HG03103 (cell line): ENCODE measurements around the gene SUSD1.
"Not testable (repeated sequence)": the region's sequence is repeated elsewhere in the genome, so short reads cannot be mapped to it uniquely, and the experiment has no call there.

ENCODE experiments used
- ATAC-seq: cut with Tn5 transposase; IDR thresholded peaks from one replicate; pipeline ENCODE4 v1.9.1; 2021; ENCODE audit warnings: low read depth; ENCODE audit not compliant: unreplicated experiment

The SUSD1 gene

DNA sequence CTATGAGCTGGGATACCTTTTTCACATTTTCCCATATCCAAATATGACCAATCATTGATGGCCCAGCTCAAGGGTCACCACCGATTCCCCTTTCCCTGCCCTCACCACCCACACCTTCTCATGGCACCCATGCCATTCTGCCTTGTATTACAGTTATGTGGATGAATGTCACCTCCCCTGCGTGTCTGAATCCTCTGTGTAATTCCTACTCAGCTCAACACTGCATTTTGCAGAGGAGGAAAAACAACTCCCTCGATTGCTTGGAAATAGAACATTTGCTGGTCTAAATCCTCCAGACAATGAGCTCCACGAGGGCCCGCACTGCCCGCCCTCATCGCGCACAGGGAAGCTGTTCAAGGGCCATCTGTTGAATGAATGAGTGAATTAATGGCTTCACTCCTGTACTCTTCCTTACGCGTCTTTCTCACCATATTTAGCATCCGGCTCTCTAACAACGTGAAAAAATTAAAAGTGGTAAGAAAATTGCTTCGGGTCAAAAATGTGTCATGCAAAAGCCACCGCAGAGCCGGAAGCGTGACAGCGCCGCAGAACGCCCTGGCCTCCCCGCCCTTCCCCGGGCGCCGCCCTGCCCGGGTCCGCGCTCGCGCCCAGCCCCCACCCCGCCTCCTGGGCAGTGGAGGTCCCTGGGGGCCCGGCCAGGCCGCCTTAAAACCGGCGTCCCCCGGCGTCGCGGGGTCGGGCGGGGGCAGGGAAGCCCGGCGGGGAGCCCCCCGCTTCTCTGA, 704 bp downstream of the SUSD1 start:
- peak; percentile 83 for ATAC-seq

DNA sequence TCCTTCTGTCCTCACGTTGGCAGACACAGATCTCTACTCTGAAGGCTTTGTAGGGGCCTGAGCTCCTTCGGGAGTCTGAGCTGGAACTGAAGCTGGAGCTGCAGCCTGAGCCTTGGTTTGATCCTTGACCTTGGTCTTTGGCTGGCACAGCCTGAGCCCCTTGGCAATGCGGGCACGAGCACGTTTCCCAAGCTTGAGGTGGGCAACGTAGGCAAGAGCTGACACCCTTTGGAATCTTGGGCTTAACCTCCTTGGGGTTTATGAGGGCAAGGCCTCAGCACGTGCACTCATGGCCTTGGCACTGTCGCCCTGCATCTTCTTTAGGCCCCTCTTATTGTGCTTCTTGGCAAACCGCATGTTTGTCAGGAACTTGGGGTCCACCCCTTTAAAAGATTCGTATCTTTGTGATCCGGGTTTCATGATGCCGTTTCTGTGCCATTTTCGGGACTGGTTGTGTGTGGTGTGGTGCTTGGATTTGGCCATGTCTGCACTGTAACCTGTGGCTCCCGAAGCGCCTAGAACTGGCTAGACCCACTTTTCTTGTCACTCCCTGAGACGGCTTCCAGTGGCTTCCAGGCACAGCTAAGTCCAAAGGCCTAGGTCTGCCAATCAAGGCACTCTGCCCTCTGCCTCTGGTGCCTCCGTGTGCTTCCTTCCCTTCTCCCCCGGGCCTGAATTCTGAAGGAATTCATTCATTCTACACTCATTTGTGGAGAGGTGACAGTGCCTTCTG, 1.4 kb downstream of the SUSD1 start:
- no peak for ATAC-seq

DNA sequence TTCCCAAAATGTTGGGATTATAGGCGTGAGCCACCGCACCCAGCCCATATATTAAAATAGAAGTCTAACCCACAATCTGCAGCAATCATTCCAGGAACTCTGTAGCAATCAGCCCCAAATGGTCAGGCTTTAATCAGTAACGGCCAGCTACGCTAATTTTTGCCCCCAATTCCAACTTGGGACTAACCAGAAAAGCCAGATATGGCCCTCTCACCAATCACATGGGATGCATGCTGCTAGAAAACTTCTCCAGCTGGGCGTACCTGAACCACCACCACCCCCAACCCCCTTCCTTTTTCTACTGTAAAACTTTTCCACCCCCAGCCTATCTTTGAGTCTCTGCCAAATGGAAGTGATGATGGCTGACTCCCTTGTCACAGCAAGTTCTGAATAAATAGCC, 4.1 kb downstream of the SUSD1 start:
- ATAC-seq, result no peak

DNA sequence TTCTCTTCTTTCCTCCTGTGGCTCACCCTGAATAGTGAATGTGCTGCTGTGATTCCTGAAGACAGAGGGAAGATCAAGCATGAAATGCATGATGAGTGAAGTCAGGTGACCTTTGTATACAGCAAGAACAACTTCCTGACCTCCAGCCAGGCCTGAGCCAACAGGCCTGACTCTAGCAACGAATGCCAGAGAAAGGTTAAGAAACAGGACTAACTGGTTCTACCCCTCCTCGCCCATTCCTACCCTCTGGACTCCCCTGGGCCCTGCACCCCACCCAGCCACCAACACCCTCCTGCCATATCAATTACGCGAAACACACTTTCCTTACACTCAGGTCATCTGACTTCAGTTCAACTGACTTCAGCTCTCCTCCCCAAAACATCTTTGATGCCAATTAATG, 4.9 kb downstream of the SUSD1 start:
- no peak for ATAC-seq

DNA sequence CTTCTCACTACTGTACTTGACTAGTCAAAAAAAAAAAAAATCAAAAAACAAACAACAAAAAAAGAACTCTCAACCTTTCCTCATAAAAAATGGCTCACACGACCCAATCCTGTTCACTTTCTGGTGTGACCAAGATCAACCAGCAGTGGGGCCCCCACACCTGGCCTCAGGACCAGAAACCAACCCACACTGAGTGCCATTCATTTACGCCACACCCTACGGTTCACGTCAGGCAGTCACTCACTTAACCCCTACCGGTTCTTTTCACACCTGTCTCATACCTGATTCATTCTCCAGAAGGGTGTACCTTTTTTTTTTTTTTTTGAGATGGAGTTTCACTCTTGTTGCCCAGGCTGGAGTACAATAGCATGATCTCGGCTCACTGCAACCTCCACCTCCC, 5.7 kb downstream of the SUSD1 start:
- no peak for ATAC-seq

DNA sequence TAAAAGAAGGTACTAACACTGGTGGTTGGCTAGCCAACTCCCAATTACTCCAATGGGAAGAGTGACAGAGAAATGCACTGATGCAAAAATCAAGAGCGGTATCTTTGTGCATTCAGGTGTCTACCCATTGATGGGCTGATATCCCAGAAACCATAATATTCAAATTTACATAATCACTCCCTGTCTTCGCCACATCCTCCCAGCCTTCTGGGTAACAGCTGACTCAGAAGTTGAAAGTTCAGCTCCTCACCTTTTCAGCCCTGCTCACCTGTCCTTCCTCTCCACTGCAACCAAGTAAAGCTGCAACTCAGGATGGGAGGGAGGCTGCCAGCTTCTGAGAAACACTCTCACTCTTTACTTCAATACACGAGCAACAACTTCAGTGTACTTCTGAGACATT, 6.9 kb downstream of the SUSD1 start:
- no peak for ATAC-seq

DNA sequence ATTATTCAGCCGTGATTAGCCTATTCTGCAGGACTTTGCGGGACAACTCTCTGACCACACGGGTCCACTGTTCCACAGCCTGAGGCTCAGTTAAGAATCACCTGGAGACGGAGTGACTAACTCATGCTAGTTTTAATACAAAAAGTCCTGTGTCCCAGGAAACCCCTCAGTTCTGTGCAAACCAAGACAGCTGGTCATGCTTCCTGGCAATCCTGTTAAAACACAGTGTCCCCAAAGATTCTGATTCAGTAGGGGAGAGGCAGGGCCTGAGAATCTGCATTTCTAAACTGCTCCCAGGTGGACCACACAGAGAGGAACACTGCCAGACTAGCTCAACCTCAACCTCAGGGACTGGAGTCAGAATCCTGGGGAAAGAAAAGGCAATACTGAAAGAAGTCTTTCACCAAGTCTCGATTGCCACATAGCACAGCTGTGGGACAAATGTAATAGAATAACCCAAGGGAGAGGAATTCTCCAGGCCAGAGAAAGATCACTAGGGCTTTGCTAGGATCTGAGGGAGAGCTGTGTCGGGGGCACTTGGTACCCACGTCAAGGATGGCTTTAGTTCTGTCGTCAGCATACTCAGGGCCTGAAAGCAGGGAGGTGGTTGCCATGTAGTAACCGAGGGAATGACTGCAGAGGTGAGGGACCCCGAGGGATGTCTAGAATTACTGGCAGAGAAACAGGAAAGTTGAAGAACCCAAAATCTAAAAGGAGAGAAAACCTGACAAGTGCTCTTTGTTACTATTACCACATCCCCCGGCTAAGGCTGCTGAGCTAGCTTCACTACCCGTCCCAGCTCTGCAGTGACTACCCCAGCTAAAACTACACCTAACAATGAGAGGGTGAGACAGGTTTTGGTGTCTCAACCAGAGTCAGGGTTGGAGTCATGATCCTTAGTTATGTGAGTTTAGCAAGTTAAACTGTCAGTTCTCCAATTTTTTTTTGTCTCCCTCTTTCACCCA, 8.6 kb downstream of the SUSD1 start:
- ATAC-seq, result no peak

DNA sequence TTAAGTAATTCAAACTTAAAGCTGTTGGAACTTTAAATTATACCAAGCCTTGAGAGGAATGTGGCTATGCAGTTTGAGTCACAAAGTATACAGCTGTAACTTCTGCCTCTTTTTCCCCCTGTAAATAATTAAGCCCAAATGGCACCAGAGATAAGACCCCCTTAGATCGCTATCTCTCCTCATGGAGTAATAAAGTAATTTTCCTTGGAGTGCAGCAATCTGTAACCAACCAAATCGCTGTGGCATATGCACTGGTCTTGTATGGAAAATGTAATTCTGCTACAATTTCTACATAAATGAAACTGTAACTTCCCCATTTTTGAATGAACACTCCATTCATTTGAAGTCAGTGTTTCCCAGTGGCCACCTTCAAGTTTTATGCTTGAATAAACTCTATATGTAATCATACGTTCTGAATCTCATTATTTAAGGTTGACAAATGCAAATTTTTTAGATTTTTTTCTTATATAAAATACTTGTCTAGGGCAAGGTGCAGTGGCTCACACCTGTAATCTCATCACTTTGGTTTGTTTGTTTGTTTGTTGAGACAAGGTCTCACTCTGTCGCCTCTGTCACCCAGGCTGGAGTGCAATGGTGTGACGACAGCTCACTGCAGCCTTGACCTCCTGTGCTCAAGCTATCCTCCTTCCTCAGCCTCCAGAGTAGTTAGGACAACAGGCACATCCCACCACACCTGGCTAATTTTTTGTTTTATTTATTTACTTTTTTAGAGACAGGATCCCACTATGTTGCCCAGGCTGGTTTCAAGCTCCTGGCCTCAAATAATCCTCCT, 12.3 kb downstream of the SUSD1 start:
- no peak for ATAC-seq

DNA sequence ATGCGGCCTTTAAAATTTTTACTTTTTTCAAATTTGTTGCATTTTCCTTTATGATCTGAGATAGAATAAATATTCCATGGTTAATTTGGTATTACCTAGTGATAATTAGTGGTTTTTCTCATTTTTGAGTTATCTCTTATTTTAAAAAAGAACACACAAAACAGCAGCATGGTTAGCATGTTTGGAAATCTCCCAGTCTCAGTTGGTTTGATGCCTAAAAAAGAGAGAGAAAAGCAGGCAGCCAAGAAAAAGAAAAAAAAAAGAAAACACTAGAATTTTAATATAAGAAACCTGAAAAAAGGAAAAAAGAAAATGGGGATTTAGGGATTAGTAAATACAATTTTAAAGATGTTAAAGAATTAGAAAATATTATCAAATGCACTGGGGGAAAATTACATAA, 15.3 kb downstream of the SUSD1 start:
- ATAC-seq, result no peak

DNA sequence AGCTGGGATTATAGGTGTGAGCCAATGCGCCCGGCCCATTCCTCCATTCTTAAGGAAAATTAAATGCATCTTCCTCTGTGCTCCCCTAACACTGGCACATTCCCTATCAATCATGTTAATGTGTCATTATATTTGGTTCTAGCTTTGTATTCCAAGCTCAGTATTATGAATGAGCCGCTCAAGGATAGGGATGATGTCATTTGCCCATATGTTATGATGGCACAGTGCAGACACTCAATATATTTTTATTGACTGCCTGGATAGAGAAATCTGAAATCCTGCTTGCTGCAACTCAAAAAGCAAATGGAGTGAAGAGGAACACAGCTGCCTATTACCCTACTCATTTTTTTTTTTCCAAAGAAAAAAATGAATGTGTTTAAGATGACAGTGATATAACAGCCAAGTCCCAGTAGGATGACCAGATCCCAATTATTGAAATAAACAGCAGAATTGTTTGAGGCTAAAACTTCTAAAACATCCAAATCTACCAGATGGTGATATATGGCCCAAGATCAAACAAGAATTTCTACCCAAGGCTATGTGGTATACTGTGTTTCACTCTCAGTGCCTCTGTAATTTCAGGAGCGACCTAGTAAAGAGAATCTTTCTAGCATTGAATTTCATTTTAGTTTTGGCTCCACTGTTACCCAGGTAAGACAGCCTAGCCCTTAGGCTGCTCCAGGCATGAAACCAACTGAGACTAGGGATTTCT, 16.3 kb downstream of the SUSD1 start:
- ATAC-seq, result no peak

DNA sequence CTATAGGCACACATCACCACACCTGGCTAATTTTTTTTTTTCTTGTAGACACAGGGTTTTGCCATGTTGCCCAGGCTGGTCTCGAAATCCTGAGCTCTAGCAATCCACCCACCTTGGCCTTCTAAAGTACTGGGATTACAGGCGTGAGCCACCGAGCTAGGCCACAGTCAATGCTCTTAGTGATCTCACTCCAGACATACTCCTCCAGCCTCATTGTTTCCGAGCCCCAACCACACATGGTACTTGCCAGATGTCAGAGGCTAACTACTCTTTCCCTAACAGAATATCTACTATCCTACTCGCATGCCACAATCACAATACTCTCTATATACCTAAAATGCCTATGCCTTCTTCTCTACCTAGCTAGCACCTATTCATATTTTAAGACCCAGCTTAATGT, 17.1 kb downstream of the SUSD1 start:
- ATAC-seq, result no peak

DNA sequence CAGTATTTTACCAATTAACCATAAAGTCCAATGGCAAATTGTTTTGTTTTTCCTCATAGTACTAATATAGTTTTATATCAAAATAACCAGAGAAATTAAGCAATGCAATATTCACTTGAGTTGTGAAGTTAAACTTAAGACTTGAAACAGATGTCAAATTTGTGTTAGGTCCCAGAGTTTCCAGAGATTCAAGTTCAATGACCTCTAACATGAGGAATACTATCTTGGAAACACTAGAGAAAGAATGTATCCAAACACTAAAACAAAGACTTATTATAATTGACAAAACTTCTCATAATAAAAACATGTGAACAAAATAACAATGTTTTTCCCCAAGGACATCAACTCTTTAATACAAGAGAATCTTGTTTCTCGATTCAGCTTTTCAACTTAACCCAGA, 18.0 kb downstream of the SUSD1 start:
- no peak for ATAC-seq

DNA sequence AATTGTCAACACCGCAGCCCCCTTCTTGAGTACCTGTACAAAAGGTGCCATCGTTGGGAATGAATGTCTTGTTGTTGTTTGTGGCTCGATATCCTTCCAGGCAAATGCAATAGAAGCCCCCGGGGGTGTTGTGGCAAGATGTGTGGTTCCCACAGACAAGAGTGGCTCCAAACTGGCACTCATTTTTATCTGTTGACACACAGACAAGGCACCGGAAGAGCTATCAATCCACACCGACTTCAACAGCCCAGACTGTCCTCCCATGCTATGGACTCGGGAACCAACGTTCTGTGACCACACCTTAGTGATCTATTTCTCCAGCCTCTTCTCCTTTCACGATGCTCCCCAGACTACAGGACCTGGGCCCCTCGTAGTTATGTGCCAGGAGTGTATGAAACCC, 25.9 kb downstream of the SUSD1 start:
- no peak for ATAC-seq

DNA sequence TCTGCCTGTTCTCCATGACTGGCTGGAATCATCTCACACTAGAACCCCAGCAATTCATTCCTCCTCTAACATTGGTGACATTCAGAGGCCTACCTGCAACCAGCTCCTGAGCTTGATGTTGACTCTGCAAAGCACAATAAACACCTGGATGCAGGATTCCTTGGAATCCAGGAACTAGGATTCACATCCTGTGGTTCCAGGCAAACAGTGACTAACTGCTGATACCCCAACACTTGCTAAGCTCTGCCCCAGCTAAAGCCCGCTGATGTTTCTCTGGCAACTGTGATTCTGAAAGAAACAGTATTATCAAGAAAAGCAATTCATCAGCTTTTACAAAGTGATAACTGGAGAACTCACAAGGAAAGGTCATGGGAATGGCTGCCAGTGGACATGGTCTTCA, 29.2 kb downstream of the SUSD1 start:
- ATAC-seq, result no peak

DNA sequence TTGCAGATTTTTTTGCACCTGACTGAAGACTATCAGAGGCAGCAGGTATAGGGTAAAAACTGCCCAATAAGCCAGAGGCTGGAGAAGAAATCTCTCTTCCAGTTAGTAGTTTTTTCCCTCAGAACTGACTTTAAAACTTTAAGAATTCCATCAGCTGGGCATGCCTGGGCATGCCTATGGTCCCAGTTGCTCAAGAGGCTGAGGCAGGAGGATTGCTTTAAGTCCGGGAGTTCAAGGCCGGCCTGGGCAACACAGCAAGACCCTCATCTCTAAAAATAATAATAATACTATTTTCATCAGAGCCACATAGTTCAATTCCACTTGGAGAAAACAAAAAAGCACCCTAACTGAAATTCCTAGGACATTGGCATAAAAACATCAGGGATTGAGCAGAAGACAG, 30.3 kb downstream of the SUSD1 start:
- ATAC-seq, result no peak

DNA sequence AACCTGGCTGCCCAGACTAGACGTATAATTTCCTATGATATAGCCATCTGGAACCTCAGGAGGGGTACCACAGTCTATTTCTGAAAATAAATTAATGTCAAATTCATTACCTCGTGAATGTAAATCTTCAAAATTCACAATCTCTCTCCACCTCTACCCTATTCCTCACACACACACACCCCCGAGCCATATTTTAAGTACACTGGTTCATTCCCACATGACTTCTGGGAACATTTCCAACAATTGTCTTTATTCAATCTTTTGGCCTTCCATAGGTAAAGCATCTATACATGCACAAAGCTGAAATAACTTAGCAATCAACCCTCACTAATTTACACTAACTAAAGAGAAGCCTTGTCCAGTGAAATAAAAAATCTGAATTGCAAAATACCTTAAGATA, 32.7 kb downstream of the SUSD1 start:
- no peak for ATAC-seq

DNA sequence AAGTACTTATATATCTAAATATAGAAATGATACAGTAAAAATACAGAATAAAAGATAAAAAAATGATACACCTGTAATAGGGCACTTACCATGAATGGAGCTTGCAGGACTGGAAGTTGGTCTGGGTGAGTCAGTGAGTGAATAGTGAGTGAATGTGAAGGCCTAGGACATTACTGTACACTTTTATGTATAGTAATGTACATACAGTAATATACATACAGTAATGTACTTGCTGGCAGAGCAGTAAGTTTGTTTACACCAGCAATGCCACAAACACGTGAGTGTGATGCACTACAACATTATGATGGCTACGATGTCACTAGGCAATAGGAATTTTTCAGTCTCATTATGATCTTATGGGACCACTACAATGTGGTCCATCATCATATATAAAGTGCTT, 34.2 kb downstream of the SUSD1 start:
- ATAC-seq, result no peak

DNA sequence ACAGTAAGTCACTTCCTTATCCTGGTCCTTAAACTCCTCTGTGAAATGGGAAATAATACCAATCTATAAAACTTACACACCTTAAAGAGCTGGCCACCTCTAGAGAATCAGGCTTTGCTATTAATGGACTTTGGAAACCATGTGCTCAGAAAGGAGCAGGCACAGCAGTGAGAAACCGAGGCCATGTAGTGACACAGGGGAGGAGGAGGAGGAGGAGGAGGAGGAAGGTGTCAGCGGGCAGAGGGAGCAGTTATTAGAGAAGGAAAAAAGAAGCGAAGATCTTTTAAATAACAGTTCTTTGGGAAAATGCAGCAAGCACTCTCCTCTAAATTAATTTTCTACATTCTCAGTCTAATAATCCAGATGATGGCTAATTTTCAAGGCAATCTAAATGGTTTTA, 38.0 kb downstream of the SUSD1 start:
- ATAC-seq, result no peak

DNA sequence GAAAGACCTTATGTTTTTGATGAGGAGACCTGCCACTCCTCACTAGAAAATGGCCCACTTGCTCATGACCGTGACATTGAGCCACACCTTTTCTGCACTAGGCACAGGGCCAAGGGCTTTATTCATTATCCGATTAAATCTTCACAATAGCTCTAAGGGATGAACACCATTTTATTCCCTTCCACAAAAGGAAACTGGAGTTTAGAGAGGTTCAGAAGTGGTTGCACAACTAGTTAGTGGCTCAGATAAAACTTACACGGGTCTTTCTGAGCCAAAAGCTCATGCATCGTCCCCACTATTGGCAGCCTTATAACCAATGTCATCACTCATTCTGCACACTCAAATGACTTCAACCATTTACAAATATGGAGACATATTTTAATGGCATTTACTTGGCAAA, 39.4 kb downstream of the SUSD1 start:
- no peak for ATAC-seq

DNA sequence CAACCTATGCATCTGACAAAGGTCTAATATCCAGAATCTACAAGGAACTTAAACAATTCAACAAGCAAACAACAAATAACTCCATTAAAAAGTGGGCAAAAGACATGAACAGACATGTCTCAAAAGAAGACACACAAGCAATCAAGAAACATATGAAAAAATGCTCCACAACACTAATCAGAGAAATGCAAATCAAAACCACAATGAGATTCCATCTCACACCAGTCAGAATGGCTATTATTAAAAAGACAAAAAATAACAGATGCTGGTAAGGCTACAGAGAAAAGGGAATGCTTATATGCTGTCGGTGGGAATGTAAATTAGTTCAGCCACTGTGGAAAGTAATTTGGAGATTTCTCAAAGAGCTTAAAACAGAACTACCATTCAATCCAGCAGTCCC, 41.3 kb downstream of the SUSD1 start:
- not testable (repeated sequence) for ATAC-seq
